Panc1 (cell line): Measurements from ENCODE around the gene ATG4B.

Experiments
- CTCF ChIP-seq: fragments of 450-650 bp; IDR thresholded peaks from 2 replicates; pipeline ENCODE4 v1.5.1; 2017; ENCODE audit warnings: mild to moderate bottlenecking
- POLR2AphosphoS5 ChIP-seq: IDR thresholded peaks from 2 replicates; pipeline ENCODE4 v1.6.1; 2012; ENCODE audit warnings: mild to moderate bottlenecking, low read depth, low read length, moderate library complexity
- REST ChIP-seq, 2 experiments: IDR thresholded peaks; 2 replicates each; pipeline ENCODE4 v1.6.1; 2011 to 2012; ENCODE audit warnings: low read depth in 2 of 2, control low read depth in 1 of 2, low read length in 1 of 2, mild to moderate bottlenecking in 1 of 2, moderate library complexity in 1 of 2; ENCODE audit not compliant: insufficient read depth in 1 of 2
- TCF7L2 ChIP-seq: IDR thresholded peaks from 2 replicates; pipeline ENCODE4 v1.6.1; 2011; ENCODE audit warnings: mild to moderate bottlenecking, low read depth, low read length, inconsistent platforms

- TF ChIP-seq CTCF (no peak), TCF7L2 (no peak), REST (IDR thresholded peaks at IDR 0.05; ENCODE audit: insufficient read depth in 1 of 2, low read depth in 2 of 2, low read length in 1 of 2) (no peak), POLR2AphosphoS5 (no peak)
These were observed 37.9 kb upstream of the ATG4B start for GRCh38 chr2:241599615-241600014.
